Measurements from ENCODE around the gene CRADD.

DNA sequence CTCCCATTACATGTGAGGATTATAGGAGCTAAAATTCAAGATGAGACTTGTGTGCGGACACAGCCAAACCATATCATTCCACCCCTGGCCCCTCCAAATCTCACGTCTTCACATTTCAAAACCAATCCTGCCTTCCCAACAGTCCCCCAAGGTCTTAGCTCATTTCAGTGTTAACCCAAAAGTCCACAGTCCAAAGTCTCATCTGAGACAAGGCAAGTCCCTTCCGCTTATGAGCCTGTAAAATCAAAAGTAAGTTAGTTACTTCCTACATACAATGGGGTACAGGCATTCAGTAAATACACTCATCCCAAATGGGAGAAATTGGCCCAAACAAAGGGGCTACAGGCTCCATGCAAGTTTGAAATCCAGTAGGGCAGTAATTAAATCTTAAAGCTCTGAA, 76.1 kb downstream of the CRADD start:
- TF ChIP-seq MYC (IDR thresholded peaks at IDR 0.05; ENCODE audit: low read depth, low read length) (no peak), JUN (IDR thresholded peaks at IDR 0.05; ENCODE audit: borderline replicate concordance, insufficient read depth, insufficient read length, low read depth) (no peak), FOS (IDR thresholded peaks at IDR 0.05; ENCODE audit: borderline replicate concordance, insufficient read depth, low read length) (no peak), POLR2A (IDR thresholded peaks at IDR 0.05; ENCODE audit: low read depth, low read length) (no peak)
- TF ChIP-seq, protein P1, sequence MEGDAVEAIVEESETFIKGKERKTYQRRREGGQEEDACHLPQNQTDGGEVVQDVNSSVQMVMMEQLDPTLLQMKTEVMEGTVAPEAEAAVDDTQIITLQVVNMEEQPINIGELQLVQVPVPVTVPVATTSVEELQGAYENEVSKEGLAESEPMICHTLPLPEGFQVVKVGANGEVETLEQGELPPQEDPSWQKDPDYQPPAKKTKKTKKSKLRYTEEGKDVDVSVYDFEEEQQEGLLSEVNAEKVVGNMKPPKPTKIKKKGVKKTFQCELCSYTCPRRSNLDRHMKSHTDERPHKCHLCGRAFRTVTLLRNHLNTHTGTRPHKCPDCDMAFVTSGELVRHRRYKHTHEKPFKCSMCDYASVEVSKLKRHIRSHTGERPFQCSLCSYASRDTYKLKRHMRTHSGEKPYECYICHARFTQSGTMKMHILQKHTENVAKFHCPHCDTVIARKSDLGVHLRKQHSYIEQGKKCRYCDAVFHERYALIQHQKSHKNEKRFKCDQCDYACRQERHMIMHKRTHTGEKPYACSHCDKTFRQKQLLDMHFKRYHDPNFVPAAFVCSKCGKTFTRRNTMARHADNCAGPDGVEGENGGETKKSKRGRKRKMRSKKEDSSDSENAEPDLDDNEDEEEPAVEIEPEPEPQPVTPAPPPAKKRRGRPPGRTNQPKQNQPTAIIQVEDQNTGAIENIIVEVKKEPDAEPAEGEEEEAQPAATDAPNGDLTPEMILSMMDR (IDR thresholded peaks at IDR 0.05; ENCODE audit: extremely low read depth in 1 of 2, insufficient read depth in 1 of 2, low read depth in 1 of 2, low read length in 2 of 2), result no peak
